ACC112 (cell line): Measurements from ENCODE around the gene GNLY.

ENCODE experiments used
- H2AFZ ChIP-seq: fragments of 200-600 bp; sonication (generic); one replicate; pipeline ENCODE4 v1.6.0; 2017; ENCODE audit warnings: antibody characterized with exemption, low read length; ENCODE audit not compliant: unreplicated experiment
- H3K27ac ChIP-seq: fragments of 200-600 bp; sonication (generic); 2 replicates; pipeline ENCODE4 v1.5.1; 2014; ENCODE audit warnings: low read depth, mild to moderate bottlenecking, antibody characterized with exemption, low read length, moderate library complexity
- H3K27me3 ChIP-seq: fragments of 200-600 bp; sonication (generic); 2 replicates; pipeline ENCODE4 v1.6.1; 2014; ENCODE audit warnings: mild to moderate bottlenecking, antibody characterized with exemption, low read length, moderate library complexity, mixed read lengths; ENCODE audit not compliant: insufficient read depth
- H3K36me3 ChIP-seq: fragments of 200-600 bp; sonication (generic); 2 replicates; pipeline ENCODE4 v1.6.1; 2016; ENCODE audit warnings: mild to moderate bottlenecking, antibody characterized with exemption, low read length, moderate library complexity, mixed read lengths; ENCODE audit not compliant: insufficient read depth
- H3K4me1 ChIP-seq: fragments of 200-600 bp; sonication (generic); one replicate; pipeline ENCODE4 v1.6.1; 2016; ENCODE audit warnings: low read length, mixed read lengths; ENCODE audit not compliant: insufficient read depth, unreplicated experiment, control insufficient read depth
- H3K4me3 ChIP-seq: fragments of 200-600 bp; sonication (generic); 2 replicates; pipeline ENCODE4 v1.5.1; 2014; ENCODE audit warnings: mild to moderate bottlenecking, low read depth, low read length
- H3K79me2 ChIP-seq: fragments of 200-600 bp; sonication (generic); one replicate; pipeline ENCODE4 v1.6.0; 2016; ENCODE audit warnings: low read length; ENCODE audit not compliant: control insufficient read depth, unreplicated experiment, insufficient read depth

Gene GNLY

DNA sequence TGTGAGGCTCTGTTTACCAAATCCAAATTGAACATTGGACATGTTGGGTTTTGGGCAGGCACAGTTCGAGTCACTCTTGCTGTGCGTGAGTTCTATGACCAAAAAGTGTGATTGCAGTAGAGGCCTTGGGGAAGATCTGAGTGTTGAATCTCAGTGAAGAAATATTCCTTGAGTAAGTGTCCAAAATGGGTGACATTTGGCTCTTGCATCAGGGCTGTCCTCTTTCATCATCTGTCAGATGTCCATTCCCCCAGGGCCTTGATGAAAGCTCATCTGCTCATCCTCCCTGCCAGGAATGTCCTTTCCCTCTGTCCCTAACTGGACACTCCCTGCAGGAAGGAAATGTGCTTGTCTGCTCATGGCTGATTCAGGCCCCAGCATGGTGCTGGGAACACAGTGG lies 19.7 kb upstream of the GNLY start:
- no peaks in the 10 kb centered on the region for H3K27me3 ChIP-seq
- H3K4me1 ChIP-seq: peaks cover 3% of the 10 kb centered on the region
- H3K4me3 ChIP-seq: no peak overlapping the region
- no peaks in the 10 kb centered on the region for H3K79me2 ChIP-seq
- no peak overlapping the region for H2AFZ ChIP-seq
- H3K36me3 ChIP-seq: no peaks in the 10 kb centered on the region
- H3K27ac ChIP-seq: no peak overlapping the region

- H3K36me3 ChIP-seq: no peaks in the 10 kb centered on the region
- no peak overlapping the region for H3K4me3 ChIP-seq
Observed at GRCh38 chr2:85675427-85675826, 18.7 kb upstream of the GNLY start.

GRCh38 chr2:85675866-85676548 lies 18.2 kb upstream of the GNLY start:
- no peaks in the 10 kb centered on the region for H3K27me3 ChIP-seq
- peaks cover 10% of the 10 kb centered on the region for H3K4me1 ChIP-seq
- no peaks in the 10 kb centered on the region for H3K36me3 ChIP-seq
- H3K27ac ChIP-seq: no peak overlapping the region
- no peaks in the 10 kb centered on the region for H3K79me2 ChIP-seq
- H3K4me3 ChIP-seq: no peak overlapping the region
- H2AFZ ChIP-seq: no peak overlapping the region

More at GRCh38 chr2:85675427-85675826, 18.7 kb upstream of the GNLY start:
- H3K27ac ChIP-seq: no peak overlapping the region
- H2AFZ ChIP-seq: no peak overlapping the region
- H3K79me2 ChIP-seq: no peaks in the 10 kb centered on the region
- no peaks in the 10 kb centered on the region for H3K27me3 ChIP-seq
- peaks cover 4% of the 10 kb centered on the region for H3K4me1 ChIP-seq

- H3K27ac ChIP-seq: no peak overlapping the region
- H2AFZ ChIP-seq: no peak overlapping the region
- no peak overlapping the region for H3K4me3 ChIP-seq
- H3K79me2 ChIP-seq: no peaks in the 10 kb centered on the region
- H3K36me3 ChIP-seq: no peaks in the 10 kb centered on the region
- H3K4me1 ChIP-seq: peaks cover 18% of the 10 kb centered on the region
- no peaks in the 10 kb centered on the region for H3K27me3 ChIP-seq
Observed at GRCh38 chr2:85678377-85678776, 15.8 kb upstream of the GNLY start.

GRCh38 chr2:85678794-85679672 lies 15.1 kb upstream of the GNLY start:
- Histone ChIP-seq H3K36me3 (no peaks in the 10 kb centered on the region), H3K79me2 (no peaks in the 10 kb centered on the region), H3K4me3 (no peak overlapping the region), H2AFZ (no peak overlapping the region), H3K27ac (no peak overlapping the region), H3K27me3 (no peaks in the 10 kb centered on the region), H3K4me1 (peaks cover 18% of the 10 kb centered on the region)

GRCh38 chr2:85680707-85681371 lies 13.3 kb upstream of the GNLY start:
- Histone ChIP-seq H3K4me1 (peaks cover 18% of the 10 kb centered on the region), H3K79me2 (no peaks in the 10 kb centered on the region), H2AFZ (no peak overlapping the region), H3K27me3 (no peaks in the 10 kb centered on the region), H3K27ac (peak overlapping the region; percentile 4; the same call in 1 of the 2 replicates), H3K4me3 (no peak overlapping the region), H3K36me3 (no peaks in the 10 kb centered on the region)

DNA sequence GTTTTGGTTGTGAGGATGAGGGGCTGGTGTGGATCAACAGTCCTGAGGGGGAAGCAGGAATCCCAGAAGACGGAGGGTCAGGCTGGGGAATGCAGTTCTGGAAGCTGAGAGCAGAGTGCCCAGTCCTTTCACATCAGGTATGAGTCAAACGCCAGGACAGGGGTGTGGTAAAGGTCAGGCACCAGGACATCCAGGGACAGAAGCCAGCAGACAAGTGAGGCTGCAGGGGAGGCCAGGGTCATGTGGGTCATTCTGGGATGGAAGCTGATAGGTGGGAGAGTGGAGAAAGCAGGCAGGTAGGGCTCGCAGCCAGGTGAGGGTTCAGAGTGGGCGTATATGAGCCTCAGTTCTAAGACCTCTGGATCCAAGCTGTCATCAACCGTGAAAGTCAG lies 12.8 kb upstream of the GNLY start:
- Histone ChIP-seq H3K4me1 (peaks cover 18% of the 10 kb centered on the region), H3K4me3 (no peak overlapping the region), H3K79me2 (no peaks in the 10 kb centered on the region), H2AFZ (no peak overlapping the region), H3K36me3 (no peaks in the 10 kb centered on the region), H3K27me3 (no peaks in the 10 kb centered on the region), H3K27ac (no peak overlapping the region)

DNA sequence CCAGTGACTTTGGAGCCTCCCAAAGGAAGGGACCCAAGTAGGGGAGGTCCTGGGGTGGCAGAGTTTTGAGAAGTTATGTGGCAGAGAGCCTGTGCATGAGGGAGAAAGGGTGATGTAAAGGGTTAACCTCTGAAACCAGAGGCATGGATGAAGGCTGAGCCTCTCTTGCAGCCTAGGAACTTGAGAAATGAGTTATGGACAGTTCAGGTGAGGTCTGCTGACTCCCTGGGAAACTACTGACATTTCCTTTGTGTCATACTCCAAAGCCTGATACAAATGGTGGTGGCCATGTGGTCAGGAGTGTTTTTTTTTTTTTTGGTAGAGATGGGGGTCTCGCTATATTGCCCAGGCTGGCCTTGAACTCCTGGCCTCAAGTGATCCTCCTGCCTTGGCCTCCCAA lies 12.4 kb upstream of the GNLY start:
- H3K27ac ChIP-seq: no peak overlapping the region

GRCh38 chr2:85682378-85682777 lies 11.8 kb upstream of the GNLY start:
- Histone ChIP-seq H3K27ac (no peak overlapping the region), H3K4me1 (peaks cover 19% of the 10 kb centered on the region), H2AFZ (no peak overlapping the region), H3K36me3 (no peaks in the 10 kb centered on the region), H3K79me2 (no peaks in the 10 kb centered on the region), H3K4me3 (no peak overlapping the region), H3K27me3 (no peaks in the 10 kb centered on the region)

More for the DNA sequence above, 12.4 kb upstream of the GNLY start:
- H3K4me1 ChIP-seq: peaks cover 18% of the 10 kb centered on the region
- no peak overlapping the region for H3K4me3 ChIP-seq
- H2AFZ ChIP-seq: no peak overlapping the region
- H3K27me3 ChIP-seq: no peaks in the 10 kb centered on the region
- H3K79me2 ChIP-seq: no peaks in the 10 kb centered on the region
- H3K36me3 ChIP-seq: no peaks in the 10 kb centered on the region

DNA sequence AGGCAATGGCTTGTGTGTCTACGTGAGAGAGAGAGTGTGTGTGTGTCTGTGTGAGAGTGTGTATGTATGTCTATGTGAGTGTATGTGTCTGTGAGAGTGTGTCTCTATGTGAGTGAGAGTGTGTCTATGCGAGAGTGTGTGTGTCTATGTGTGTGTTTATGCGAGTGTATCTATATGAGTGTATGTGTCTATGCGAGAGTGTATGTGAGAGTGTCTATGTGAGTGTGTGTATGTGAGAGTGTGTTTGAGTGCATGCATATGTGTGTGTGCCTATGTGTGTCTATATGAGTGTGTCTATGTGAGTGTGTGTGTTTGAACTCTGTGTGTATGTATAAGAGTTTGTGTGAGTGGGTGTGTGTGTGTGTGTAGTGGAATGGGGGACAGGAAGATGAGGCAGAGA lies 9.8 kb upstream of the GNLY start:
- Histone ChIP-seq H3K36me3 (no peaks in the 10 kb centered on the region), H3K4me1 (peaks cover 17% of the 10 kb centered on the region), H3K27ac (no peak overlapping the region), H3K4me3 (no peak overlapping the region), H3K27me3 (no peaks in the 10 kb centered on the region), H2AFZ (no peak overlapping the region), H3K79me2 (no peaks in the 10 kb centered on the region)
